HG03442 (cell line): Measurements from ENCODE around the gene ST8SIA5.
"Not testable (repeated sequence)": the region's sequence is repeated elsewhere in the genome, so short reads cannot be mapped to it uniquely, and the experiment has no call there.

Experiments used
- ATAC-seq: cut with Tn5 transposase; IDR thresholded peaks from one replicate; pipeline ENCODE4 v1.9.1; 2021; ENCODE audit warnings: mild to moderate bottlenecking, moderate library complexity; ENCODE audit not compliant: unreplicated experiment

ST8SIA5 gene

DNA sequence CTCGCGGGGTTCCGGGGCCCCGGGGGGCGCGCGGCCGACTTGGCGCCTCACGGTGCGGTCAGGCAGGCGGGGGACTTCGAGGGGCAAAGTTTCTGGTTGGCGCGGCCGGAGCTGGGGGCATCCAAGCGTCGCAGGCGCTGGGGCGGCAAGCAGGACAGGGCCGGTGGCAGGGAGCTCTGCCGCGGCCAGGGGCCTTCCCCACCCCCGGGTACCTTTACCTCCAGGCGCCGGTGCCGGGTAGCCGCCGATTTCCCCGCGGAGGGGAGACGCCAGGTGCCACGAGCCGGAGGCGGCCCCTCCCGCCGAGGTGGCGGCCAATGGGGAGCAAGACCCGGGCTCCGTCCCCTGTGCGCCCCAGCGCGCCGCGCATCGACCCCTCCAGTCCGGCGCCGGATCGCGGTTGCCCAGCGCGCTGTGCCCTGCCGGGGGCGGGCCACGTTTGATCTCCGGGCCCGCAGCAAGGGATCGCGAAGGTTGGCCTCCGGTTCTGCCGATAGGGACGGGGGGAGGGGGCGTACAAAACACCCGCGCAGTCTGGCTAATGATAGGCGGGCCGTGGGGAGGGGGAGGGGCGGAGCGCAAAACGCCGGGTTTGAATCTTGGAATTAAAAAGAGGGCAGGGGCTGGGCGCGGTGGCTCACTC lies at the start of gene ST8SIA5:
Gene ST8SIA5, minus strand, starts transcription at position 495 of the 643 bp plus-strand sequence. CDS start 545 bp downstream, outside the sequence.
- no peak for ATAC-seq

- ATAC-seq: not testable (repeated sequence)
Observed at GRCh38 chr18:46795945-46796344, 39.1 kb upstream of the ST8SIA5 start.

GRCh38 chr18:46794607-46795006 lies 37.8 kb upstream of the ST8SIA5 start:
- ATAC-seq: no peak

DNA sequence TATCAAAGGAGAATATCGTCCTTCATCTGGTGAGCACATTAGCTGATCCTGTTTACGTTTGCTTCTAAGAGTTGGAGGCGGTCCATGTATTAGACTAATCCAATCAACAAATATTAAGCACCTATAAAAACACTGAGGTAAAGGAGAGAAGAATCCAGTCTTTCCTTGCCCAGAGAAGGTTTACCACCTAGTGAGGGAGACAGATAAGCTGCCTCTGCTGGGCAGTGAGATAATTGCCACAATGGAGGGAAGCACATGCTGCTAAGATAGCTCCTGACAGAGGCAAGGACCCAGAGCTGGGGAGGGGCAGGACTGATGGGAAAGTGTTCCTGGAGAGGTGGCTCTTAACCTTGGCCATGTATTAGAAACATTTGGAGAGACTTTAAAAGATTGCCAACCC lies 36.7 kb upstream of the ST8SIA5 start:
- no peak for ATAC-seq

DNA sequence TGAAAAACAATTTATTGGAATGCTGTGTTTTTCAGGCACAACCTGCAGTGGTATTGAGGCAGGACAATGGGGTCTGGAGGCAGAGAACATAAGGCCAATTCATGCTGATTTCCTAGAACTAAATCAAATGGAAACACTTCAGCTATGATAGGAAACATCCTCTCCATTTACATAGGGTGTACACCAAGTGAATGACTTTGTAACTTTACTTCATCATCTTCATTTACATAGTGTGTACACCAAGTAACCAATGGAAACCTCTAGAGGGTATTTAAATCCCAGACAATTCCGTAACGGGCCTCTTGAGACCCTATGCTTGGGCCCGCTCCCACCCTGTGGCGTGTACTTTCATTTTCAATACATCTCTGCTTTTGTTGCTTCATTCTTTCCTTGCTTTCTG lies 32.2 kb upstream of the ST8SIA5 start:
- ATAC-seq: no peak

GRCh38 chr18:46787674-46788073 lies 30.8 kb upstream of the ST8SIA5 start:
- ATAC-seq: no peak

DNA sequence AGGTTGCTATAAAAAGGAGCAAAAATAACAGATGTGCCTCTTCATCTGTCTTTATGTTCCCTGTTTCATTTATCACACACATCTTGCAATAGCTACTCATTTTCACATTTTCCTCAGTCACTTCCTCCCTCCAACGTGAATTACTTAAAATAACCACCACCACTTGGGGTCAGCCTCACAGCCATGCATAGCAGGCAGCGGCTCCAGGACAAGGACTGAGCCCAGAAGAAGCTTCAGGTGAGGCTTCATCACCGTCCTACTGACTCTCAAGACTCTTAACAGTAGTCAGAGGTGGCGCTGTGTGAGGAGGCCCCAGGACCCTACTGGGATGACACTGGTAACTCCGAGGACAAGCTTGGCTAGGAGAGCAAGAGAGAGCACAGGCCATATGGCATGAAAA lies 15.5 kb upstream of the ST8SIA5 start:
- ATAC-seq: no peak

DNA sequence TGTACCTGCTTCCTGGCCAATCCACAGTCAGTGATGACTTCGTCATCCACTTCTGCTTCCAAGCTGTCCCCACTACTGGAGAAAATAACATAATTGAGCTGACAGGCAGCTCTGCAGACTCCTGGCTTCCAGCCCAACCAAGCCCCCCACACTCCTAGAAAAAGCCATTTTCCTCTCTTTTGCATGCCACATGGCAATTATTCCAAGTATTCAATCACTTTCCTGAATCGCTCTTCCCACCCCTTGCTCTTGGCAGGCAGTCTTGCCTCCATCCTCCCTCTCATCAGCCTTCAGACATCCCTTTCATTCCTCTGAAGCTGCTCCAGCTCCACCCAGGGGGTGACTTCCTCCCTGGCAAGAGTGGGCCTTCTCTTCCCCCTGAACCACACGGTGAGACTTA lies 14.3 kb upstream of the ST8SIA5 start:
- no peak for ATAC-seq

DNA sequence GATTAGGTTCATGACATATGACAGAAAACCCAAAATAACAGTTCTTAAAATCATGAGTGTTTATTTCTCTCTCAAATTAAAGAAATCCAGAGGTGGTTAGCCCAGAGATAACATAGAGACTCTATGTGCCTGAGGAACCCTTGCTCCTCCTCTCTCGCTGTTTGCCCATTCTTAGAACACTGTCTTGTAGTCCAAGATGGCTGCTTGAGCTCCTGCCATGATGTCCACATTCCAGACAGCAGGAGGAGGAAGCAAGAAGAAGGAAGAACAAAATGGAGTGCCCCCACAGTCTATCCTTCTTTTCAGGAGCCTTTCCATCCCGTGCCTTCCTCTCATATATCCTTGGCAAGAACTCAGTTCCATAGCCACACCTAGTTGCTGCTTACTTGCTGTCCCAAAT lies 13.9 kb upstream of the ST8SIA5 start:
- ATAC-seq: no peak

DNA sequence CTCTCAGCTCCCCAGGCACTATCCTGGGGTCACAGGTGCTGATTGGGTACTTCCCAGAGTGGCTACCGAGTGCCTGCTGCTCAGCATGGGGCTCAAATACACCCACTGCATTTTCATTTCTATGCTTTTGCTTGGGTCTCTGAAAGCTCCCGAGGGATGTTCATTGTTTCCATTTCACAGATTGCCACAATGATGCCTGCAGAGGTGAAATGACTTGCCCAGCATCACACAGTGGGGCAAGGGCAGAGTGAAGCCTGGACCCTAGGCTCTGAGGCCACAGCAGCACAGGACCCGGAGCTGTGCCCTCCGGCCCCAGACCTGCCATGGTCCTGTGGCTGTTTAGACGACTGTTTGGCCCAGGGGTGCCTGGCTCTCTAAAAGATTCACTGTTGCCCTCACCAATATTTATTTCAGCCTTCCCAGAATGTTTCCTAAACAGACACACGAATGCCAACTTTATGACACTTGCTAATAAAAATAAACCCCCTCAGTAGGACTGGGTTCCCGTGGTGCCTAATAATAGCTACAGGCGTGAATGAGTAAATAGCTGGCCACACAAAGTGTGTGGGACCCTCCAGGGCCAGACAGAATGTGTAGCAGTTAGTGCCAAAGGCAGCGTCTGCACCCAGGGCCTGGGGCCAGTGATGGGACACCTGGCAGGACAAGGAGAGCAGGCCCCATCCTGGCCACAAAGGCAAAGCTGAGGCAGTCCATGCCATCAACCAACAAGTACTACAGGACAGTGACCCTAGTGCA lies 11.5 kb upstream of the ST8SIA5 start:
- no peak for ATAC-seq

DNA sequence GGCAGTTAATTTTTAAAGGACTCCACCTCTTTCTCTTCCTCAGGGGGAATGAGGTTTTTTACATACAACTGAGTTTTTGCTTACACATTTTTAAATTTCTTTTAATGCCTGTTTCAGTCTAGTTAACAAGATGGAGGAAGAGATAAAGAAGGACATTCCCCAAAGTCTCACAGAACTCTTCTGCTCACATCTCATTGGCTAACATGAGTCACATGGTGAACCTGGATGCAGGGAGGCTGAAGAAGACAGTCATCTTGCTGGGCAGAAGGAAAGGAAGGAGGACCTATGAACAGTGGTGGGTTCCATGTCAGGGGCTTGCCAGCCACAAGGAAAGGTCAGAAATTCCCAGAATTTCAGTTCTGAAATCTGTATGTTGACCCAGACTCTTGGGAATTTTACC lies 10.4 kb upstream of the ST8SIA5 start:
- no peak for ATAC-seq

DNA sequence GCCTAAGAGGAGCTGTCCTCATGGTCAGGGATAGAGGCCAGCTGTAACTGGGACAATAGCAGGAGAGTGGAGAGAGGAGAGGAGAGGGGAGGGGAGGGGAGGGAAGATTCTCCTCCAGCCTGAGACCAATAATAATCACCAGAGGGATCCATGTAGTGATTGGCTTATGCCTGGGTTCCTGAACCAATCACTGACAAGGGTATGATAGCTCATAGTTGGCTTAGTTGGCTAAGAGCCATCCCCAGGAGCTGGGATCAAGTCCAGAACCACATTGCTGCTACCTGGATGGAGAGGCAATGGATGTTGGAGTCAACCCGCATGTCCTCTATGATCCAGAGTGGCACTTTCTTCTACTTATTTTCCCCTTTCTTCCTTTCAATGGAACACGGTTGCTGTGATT lies 7.7 kb upstream of the ST8SIA5 start:
- ATAC-seq: no peak

DNA sequence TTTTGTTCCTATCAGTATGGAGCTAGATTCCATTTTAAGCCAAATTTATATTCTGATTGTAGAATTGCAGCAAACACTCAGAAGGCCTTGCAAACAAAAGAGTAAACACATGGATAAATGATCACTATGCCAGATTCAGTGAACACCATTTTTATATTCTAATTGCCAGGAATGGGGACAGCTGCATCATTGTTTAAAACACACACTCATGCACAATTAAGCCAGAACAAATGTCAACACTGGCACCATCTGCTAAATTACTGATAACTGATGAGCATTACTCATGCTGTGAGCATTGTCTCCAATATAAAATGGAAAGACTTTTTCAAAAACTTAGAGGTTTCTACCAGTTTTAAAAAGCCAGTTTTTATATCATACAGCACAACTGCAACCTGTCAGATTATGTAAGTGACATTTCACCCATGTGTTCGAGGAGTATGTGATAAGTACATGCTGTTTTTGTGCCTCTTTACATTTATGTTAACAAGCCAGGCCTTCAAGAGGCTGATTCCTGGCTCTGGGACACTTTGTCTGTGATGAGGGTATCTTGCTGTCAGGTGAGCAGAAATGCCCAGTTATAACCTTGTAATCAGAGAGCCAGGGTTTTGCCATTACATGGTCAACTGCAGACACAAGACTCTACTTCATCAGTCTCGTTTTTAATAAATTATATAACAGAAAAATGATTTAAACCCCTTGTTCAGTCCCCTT lies 4.4 kb upstream of the ST8SIA5 start:
- no peak for ATAC-seq

GRCh38 chr18:46759890-46760289 lies 3.0 kb upstream of the ST8SIA5 start:
- no peak for ATAC-seq

DNA sequence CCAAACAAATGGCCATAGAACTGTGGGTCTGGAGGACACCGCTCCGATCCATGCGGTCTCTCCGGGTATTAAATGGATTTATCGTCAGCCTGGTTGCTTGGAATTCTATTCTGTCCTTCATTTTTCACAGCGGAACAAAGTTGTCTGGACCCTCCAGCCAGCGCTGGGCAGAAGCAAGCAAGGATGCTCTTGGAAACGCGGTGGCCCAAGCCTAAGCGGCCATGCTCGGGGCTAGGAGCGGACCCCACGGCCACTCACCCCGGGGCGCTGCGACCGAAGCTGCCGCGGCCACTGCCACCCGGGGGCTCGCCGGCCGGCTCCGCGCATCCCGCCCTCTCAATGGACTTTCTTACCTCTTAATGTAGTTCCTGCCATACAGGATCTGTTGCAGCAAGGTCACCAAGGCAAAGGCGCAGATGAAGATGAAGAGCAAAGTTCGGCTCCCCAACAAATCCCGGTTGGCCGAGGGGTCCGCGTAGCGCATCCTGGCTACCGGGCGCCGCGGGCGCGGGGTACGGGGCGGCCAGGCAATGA lies 761 bp downstream of the ST8SIA5 start:
- no peak for ATAC-seq

- no peak for ATAC-seq
Observed at GRCh38 chr18:46755315-46756024, 1.4 kb downstream of the ST8SIA5 start.

GRCh38 chr18:46754661-46755292 lies 2.1 kb downstream of the ST8SIA5 start:
- ATAC-seq: no peak

DNA sequence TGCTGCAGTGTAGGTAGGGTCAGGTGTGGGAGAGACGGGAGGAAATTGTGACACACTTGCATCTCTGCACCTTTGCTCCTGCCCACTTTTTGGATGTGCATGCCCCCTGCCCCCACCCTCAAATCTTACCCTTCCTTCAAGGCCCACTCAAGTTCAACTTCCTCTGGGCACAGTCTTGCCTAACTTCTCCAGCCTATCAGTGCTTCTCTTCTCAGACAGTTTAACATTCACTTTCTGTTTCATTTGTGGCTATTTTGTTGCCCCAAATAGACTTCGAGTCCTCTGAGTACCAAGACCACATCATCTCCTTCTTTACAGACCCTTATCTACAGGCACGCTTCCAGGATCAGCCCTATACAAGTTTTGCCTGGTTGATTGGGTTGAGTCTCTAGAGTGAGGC lies 2.7 kb downstream of the ST8SIA5 start:
- peak; percentile 47 for ATAC-seq

- ATAC-seq: no peak
Observed at GRCh38 chr18:46751882-46752281, 5.0 kb downstream of the ST8SIA5 start.

DNA sequence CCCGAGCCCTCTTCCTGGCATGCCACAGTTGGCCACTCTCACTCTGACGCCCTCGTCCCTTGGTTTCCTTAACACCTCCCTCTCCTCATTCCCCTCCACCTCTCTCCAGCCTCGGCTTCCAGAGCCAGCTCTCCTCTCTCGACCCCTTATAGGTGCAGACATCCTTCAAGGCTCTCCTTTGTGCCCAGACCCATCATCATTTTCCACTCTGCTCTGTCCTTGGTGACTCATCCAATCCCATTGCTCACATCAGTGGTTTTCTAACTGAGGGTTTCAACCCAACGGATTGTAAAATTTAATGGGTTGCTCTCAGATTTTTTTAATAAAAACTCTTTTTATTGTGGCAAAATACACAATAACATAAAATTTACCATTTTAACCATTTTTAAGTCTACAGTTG lies 6.2 kb downstream of the ST8SIA5 start:
- no peak for ATAC-seq

DNA sequence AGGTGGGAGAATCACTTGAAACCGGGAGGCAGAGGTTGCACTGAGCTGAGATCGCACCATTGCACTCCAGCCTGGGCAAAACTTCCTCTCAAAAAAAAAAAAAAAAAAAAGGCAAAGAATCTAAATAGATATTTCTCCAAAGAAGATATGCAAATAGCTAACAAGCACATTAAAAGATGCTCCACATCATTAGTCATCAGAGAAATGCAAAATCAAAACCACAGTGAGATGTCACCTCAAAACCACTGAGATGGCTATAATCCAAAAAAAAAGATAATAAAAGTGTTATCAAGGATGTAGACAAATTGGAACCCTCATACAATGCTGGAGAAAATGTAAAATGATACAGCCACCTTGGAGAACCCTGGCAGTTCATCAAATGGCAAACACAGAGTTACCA lies 8.4 kb downstream of the ST8SIA5 start:
- ATAC-seq: no peak
